HCT116 (cell line): ENCODE measurements around the gene WWP2. TPM values are rescaled to one million over a fixed set of nuclear protein-coding genes. Genes with fewer than 3 reads are reported as not detected.

ENCODE experiments used
- ATAC-seq: fragments of 200-7000 bp; cut with Tn5 transposase; 2 replicates; pipeline ENCODE4 v1.9.1; 2020; ENCODE audit warnings: mild to moderate bottlenecking, moderate library complexity
- BruUV-seq: library from RNA; stranded (reverse); fragments of 400-500 nt; replicated peaks from 2 replicates; lab custom pipeline; 2021; lab: Mats Ljungman, UMichigan
- CTCF ChIA-PET: fragments of 300-600 bp; sonication (Branson Sonifier 250); formaldehyde crosslinking; loops from one replicate; lab custom pipeline; 2021; ENCODE audit warnings: antibody characterized with exemption; lab: Charles Lee
- POLR2A ChIA-PET: fragments of 300-600, 350-600 bp; sonication (Branson Sonifier 250); formaldehyde crosslinking; loops from one replicate; lab custom pipeline; 2021; ENCODE audit warnings: antibody characterized with exemption; lab: Charles Lee
- RAD21 ChIA-PET, 2 experiments: fragments of 300-600 bp; sonication (Branson Sonifier 250); formaldehyde crosslinking; loops; one replicate each; lab custom pipeline; 2023; ENCODE audit warnings: low total read pairs in 2 of 2; ENCODE audit not compliant: uncharacterized antibody in 2 of 2, unreplicated experiment in 2 of 2, low non-redundant PET in 1 of 2; lab: Charles Lee
- DNase-seq: peaks from one replicate; pipeline ENCODE4 v3.0.0-alpha.2; 2010; ENCODE audit warnings: low read depth, low spot score
- H2AFZ ChIP-seq: fragments of 200-600 bp; shearing (Covaris generic), sonication (generic); 2 replicates; pipeline ENCODE4 v1.6.1; 2017; ENCODE audit warnings: low read depth, mixed run types, mixed read lengths, antibody characterized with exemption, low read length; ENCODE audit not compliant: poor library complexity, severe bottlenecking
- H3K27ac ChIP-seq: 2 replicates; pipeline ENCODE4 v1.5.1; 2012; ENCODE audit warnings: low read depth, low read length
- H3K27me3 ChIP-seq: fragments of 200-600 bp; sonication (generic); 2 replicates; pipeline ENCODE4 v1.6.1; 2016; ENCODE audit warnings: mixed run types, low read length, mixed read lengths; ENCODE audit not compliant: insufficient read depth
- H3K36me3 ChIP-seq, 2 experiments: fragments of 200-500 bp in 1 of 2; fragments of 200-600 bp in 1 of 2; sonication (Bioruptor generic) in 1 of 2; sonication (generic) in 1 of 2; 2 replicates each; pipeline versions ENCODE4 v1.5.1 to v1.6.1; 2014 to 2016; ENCODE audit warnings: low read length in 2 of 2, inconsistent platforms in 1 of 2, mixed read lengths in 1 of 2, mixed run types in 1 of 2; ENCODE audit not compliant: insufficient read depth in 2 of 2, control insufficient read depth in 1 of 2
- H3K4me1 ChIP-seq, 2 experiments: fragments of 200-600 bp in 1 of 2; sonication (generic) in 1 of 2; 2 replicates each; pipeline versions ENCODE4 v1.5.1 to v1.6.1; 2012 to 2017; ENCODE audit warnings: low read length in 2 of 2, inconsistent platforms in 1 of 2, mild to moderate bottlenecking in 1 of 2, mixed read lengths in 1 of 2, mixed run types in 1 of 2, moderate library complexity in 1 of 2; ENCODE audit not compliant: insufficient read depth in 2 of 2, control insufficient read depth in 1 of 2
- H3K4me2 ChIP-seq: fragments of 200-600 bp; sonication (generic); 2 replicates; pipeline ENCODE4 v1.6.1; 2017; ENCODE audit warnings: mixed run types, low read length, mixed read lengths
- H3K4me3 ChIP-seq, 2 experiments: fragments of 200-600 bp in 1 of 2; sonication (generic) in 1 of 2; replicated peaks in 1 of 2; 2 replicates each; pipeline ENCODE4 v1.5.1; 2011 to 2016; ENCODE audit warnings: low read length in 2 of 2, control low read depth in 1 of 2, low read depth in 1 of 2, mild to moderate bottlenecking in 1 of 2, mixed read lengths in 1 of 2, mixed run types in 1 of 2
- H3K79me2 ChIP-seq: fragments of 200-600 bp; sonication (generic); 2 replicates; pipeline ENCODE4 v1.6.1; 2017; ENCODE audit warnings: mild to moderate bottlenecking, mixed run types, low read length, moderate library complexity, mixed read lengths; ENCODE audit not compliant: insufficient read depth
- H3K9ac ChIP-seq: fragments of 200-600 bp; sonication (generic); 2 replicates; pipeline ENCODE4 v1.6.1; 2016; ENCODE audit warnings: low read length, mixed read lengths
- H3K9me2 ChIP-seq: fragments of 200-600 bp; sonication (generic), shearing (Covaris generic); 2 replicates; pipeline ENCODE4 v1.6.1; 2017; ENCODE audit warnings: mixed run types, mild to moderate bottlenecking, moderate library complexity; ENCODE audit not compliant: insufficient read depth
- H3K9me3 ChIP-seq, 2 experiments: fragments of 200-500 bp in 1 of 2; fragments of 200-600 bp in 1 of 2; sonication (Bioruptor generic) in 1 of 2; sonication (generic) in 1 of 2; 2 replicates each; pipeline ENCODE4 v1.6.1; 2014 to 2017; ENCODE audit warnings: low read length in 2 of 2, mixed read lengths in 2 of 2, inconsistent platforms in 1 of 2, low read depth in 1 of 2, mild to moderate bottlenecking in 1 of 2, mixed run types in 1 of 2, moderate library complexity in 1 of 2; ENCODE audit not compliant: control insufficient read depth in 1 of 2, insufficient read depth in 1 of 2
- H4K20me1 ChIP-seq: fragments of 200-600 bp; sonication (generic), shearing (Covaris generic); 2 replicates; pipeline ENCODE4 v1.6.1; 2017; ENCODE audit warnings: mixed run types, mild to moderate bottlenecking, moderate library complexity; ENCODE audit not compliant: insufficient read depth
- CTCF ChIP-seq, 3 experiments: fragments of 200-600 bp in 1 of 3; sonication (generic) in 1 of 3; IDR thresholded peaks in 2 of 3; conservative IDR thresholded peaks in 1 of 3; 2 replicates each; pipeline ENCODE4 v1.5.1; 2012 to 2017; ENCODE audit warnings: low read depth in 2 of 3, low read length in 2 of 3, antibody characterized with exemption in 1 of 3, borderline replicate concordance in 1 of 3, control low read depth in 1 of 3, mild to moderate bottlenecking in 1 of 3, mixed read lengths in 1 of 3, mixed run types in 1 of 3, moderate library complexity in 1 of 3; ENCODE audit not compliant: insufficient read depth in 1 of 3
- JUND ChIP-seq: IDR thresholded peaks from 2 replicates; pipeline ENCODE4 v1.6.1; 2012
- POLR2A ChIP-seq: IDR thresholded peaks from 2 replicates; pipeline ENCODE4 v1.7.0; 2011; ENCODE audit warnings: borderline replicate concordance; ENCODE audit not compliant: insufficient read depth, insufficient read length; ENCODE audit errors: extremely low read depth
- SIN3A ChIP-seq: IDR thresholded peaks from 2 replicates; pipeline ENCODE4 v1.6.1; 2012; ENCODE audit warnings: low read depth
- SP1 ChIP-seq: IDR thresholded peaks from 2 replicates; pipeline ENCODE4 v1.6.1; 2012; ENCODE audit warnings: low read depth
- TCF7L2 ChIP-seq: IDR thresholded peaks from 2 replicates; pipeline ENCODE4 v1.7.0; 2011; ENCODE audit warnings: borderline replicate concordance, inconsistent platforms; ENCODE audit not compliant: insufficient read depth, insufficient read length; ENCODE audit errors: extremely low read depth
- YY1 ChIP-seq: IDR thresholded peaks from 2 replicates; pipeline ENCODE4 v1.6.1; 2011; ENCODE audit warnings: low read length, low read depth, moderate library complexity, mild to moderate bottlenecking; ENCODE audit not compliant: insufficient replicate concordance; ENCODE audit errors: extremely low read depth
- ZNF274 ChIP-seq: fragments of 200-500 bp; sonication (Bioruptor generic); IDR thresholded peaks from 2 replicates; pipeline ENCODE4 v1.6.1; 2014; ENCODE audit warnings: mild to moderate bottlenecking, low read depth, low read length, inconsistent platforms
- intact Hi-C: fragments of 100-400 bp; cut with micrococcal nuclease; formaldehyde crosslinking; loops from 2 replicates; pipeline ENCODE4 v1.10.0; 2022
- total RNA-seq: library from RNA; stranded (reverse); gene quantifications from one replicate; pipeline ENCODE4 v1.2.1, GENCODE V29; 2021; ENCODE audit not compliant: unreplicated experiment

The WWP2 gene
- total RNA-seq, 1 experiment from 2014 or later, result 44.2 TPM

GRCh38 chr16:69855592-69855991 lies 93.5 kb downstream of the WWP2 start:
- POLR2A ChIA-PET, result no interaction called here
- no peak overlapping the region for H2AFZ ChIP-seq
- no peaks in the 10 kb centered on the region for H3K79me2 ChIP-seq
- DNase-seq, result no peak
- H3K4me2 ChIP-seq, result no peak overlapping the region
- H3K27me3 ChIP-seq, result no peaks in the 10 kb centered on the region
- TF ChIP-seq ZNF274 (no peak), CTCF (IDR thresholded peaks at IDR 0.05 in 2 of 3, conservative IDR thresholded peaks at IDR 0.05 in 1 of 3; ENCODE audit: borderline replicate concordance in 1 of 3, insufficient read depth in 1 of 3, low read depth in 2 of 3, low read length in 2 of 3) (no peak), SIN3A (no peak), YY1 (no peak), JUND (no peak), SP1 (no peak), POLR2A (no peak), TCF7L2 (no peak)
- TF ChIP-seq, all 23 proteins: peak for 0
- no peaks in the 10 kb centered on the region for H3K9me3 ChIP-seq
- H3K4me3 ChIP-seq, result no peak overlapping the region
- BruUV-seq, result no TSS peak
- ChIA-PET RAD21 (no interaction called here), CTCF (no interaction called here)
- intact Hi-C loops, result no loop called here
- no peak overlapping the region for H3K9ac ChIP-seq
- ATAC-seq, result no peak
- no peak overlapping the region for H3K27ac ChIP-seq
- H3K4me1 ChIP-seq, result peaks cover 0 to 8% of the 10 kb centered on the region in 2 experiments; a peak in 1 of 4 replicates
- H4K20me1 ChIP-seq, result no peaks in the 10 kb centered on the region
- no peaks in the 10 kb centered on the region for H3K36me3 ChIP-seq
- H3K9me2 ChIP-seq, result no peaks in the 10 kb centered on the region
